ENCODE data around the gene GPR146. TPM values are rescaled to one million over a fixed set of nuclear protein-coding genes. Genes with fewer than 3 reads are reported as not detected.

The GPR146 gene
- total and polyA plus RNA-seq, 2 of the 13 experiments (the other 11 are each of a cell fraction or from before 2014, with no cell fraction given): 2.0 to 15.9 TPM

- TF ChIP-seq TBL1XR1 (IDR thresholded peaks at IDR 0.05; ENCODE audit: borderline replicate concordance, low read length, partially characterized antibody): no peak
- no peak for TF ChIP-seq ZNF44 (CRISPR knock-in tag; IDR thresholded peaks at IDR 0.05)
- no peak for TF ChIP-seq ZFYVE20 (CRISPR knock-in tag; IDR thresholded peaks at IDR 0.05; ENCODE audit: borderline replicate concordance, low read depth)
- TF ChIP-seq TCF7L2 (IDR thresholded peaks at IDR 0.05; ENCODE audit: low read depth, low read length): no peak
- no peak for TF ChIP-seq SRY (CRISPR knock-in tag; IDR thresholded peaks at IDR 0.05)
- TF ChIP-seq, protein P1, sequence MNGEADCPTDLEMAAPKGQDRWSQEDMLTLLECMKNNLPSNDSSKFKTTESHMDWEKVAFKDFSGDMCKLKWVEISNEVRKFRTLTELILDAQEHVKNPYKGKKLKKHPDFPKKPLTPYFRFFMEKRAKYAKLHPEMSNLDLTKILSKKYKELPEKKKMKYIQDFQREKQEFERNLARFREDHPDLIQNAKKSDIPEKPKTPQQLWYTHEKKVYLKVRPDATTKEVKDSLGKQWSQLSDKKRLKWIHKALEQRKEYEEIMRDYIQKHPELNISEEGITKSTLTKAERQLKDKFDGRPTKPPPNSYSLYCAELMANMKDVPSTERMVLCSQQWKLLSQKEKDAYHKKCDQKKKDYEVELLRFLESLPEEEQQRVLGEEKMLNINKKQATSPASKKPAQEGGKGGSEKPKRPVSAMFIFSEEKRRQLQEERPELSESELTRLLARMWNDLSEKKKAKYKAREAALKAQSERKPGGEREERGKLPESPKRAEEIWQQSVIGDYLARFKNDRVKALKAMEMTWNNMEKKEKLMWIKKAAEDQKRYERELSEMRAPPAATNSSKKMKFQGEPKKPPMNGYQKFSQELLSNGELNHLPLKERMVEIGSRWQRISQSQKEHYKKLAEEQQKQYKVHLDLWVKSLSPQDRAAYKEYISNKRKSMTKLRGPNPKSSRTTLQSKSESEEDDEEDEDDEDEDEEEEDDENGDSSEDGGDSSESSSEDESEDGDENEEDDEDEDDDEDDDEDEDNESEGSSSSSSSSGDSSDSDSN (CRISPR knock-in tag; IDR thresholded peaks at IDR 0.05): no peak
Measured at GRCh38 chr7:1022356-1022755, 22.0 kb upstream of the GPR146 start (continued).

- H3K79me2 ChIP-seq (ENCODE audit: insufficient read depth, low read length): peaks cover 15% of the 10 kb centered on the region
- in situ Hi-C loops (cut with HindIII; ENCODE audit: extremely low pct_ligation_motif_present, low pct_unique_long_range_greater_than_20kb): no loop called here
Measured at GRCh38 chr7:1022801-1023465, 21.4 kb upstream of the GPR146 start.

More at GRCh38 chr7:1022801-1023465, 21.4 kb upstream of the GPR146 start:
- Histone ChIP-seq H3K4me3 (replicated peaks in 1 of 3; ENCODE audit: insufficient read depth in 1 of 3, low read depth in 2 of 3, low read length in 3 of 3) (no peak overlapping the region), H3K27ac (ENCODE audit: extremely low read length, insufficient read depth, low read length) (no peak overlapping the region), H3K9me3 (ENCODE audit: low read length) (no peaks in the 10 kb centered on the region), H4K20me1 (ENCODE audit: insufficient read depth, low read length) (no peaks in the 10 kb centered on the region), H3K4me2 (ENCODE audit: low read depth, low read length) (no peak overlapping the region), H3K36me3 (replicated peaks in 1 of 2; ENCODE audit: control insufficient read depth in 1 of 2, insufficient read depth in 2 of 2, low read length in 2 of 2) (peaks cover 3 to 17% of the 10 kb centered on the region in 2 experiments; a peak in 4 of 5 replicates), H3K27me3 (ENCODE audit: control insufficient read depth in 1 of 2, insufficient read depth in 2 of 2, low read length in 2 of 2) (no peaks in the 10 kb centered on the region), H2AFZ (ENCODE audit: low read length) (no peak overlapping the region), H3K9ac (ENCODE audit: insufficient read depth, low read depth, low read length) (no peak overlapping the region), H3K4me1 (ENCODE audit: insufficient read depth, low read length) (peaks cover 20% of the 10 kb centered on the region)
- CTCF ChIA-PET (ENCODE audit: low intra/inter-chr PET ratio, low total read pairs): no interaction called here
- no peak for TF ChIP-seq ELF4 (CRISPR knock-in tag; IDR thresholded peaks at IDR 0.05; ENCODE audit: borderline replicate concordance)
- no peak for TF ChIP-seq HMGA1 (CRISPR knock-in tag; conservative IDR thresholded peaks at IDR 0.05)
- peak; percentile 31 for TF ChIP-seq AGO2 (optimal IDR thresholded peaks at IDR 0.05; ENCODE audit: low read depth, low read length)
- TF ChIP-seq NR2F1 (CRISPR knock-in tag; IDR thresholded peaks at IDR 0.05): no peak
- TF ChIP-seq NCOA1 (CRISPR knock-in tag; IDR thresholded peaks at IDR 0.05): no peak
- TF ChIP-seq, protein P2, sequence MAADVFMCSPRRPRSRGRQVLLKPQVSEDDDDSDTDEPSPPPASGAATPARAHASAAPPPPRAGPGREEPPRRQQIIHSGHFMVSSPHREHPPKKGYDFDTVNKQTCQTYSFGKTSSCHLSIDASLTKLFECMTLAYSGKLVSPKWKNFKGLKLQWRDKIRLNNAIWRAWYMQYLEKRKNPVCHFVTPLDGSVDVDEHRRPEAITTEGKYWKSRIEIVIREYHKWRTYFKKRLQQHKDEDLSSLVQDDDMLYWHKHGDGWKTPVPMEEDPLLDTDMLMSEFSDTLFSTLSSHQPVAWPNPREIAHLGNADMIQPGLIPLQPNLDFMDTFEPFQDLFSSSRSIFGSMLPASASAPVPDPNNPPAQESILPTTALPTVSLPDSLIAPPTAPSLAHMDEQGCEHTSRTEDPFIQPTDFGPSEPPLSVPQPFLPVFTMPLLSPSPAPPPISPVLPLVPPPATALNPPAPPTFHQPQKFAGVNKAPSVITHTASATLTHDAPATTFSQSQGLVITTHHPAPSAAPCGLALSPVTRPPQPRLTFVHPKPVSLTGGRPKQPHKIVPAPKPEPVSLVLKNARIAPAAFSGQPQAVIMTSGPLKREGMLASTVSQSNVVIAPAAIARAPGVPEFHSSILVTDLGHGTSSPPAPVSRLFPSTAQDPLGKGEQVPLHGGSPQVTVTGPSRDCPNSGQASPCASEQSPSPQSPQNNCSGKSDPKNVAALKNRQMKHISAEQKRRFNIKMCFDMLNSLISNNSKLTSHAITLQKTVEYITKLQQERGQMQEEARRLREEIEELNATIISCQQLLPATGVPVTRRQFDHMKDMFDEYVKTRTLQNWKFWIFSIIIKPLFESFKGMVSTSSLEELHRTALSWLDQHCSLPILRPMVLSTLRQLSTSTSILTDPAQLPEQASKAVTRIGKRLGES (CRISPR knock-in tag; IDR thresholded peaks at IDR 0.05; ENCODE audit: borderline replicate concordance): no peak
- no peak for TF ChIP-seq TCF7 (IDR thresholded peaks at IDR 0.05; ENCODE audit: low read depth)
- 0 out of 2 replicates have a peak, but pooled peaks have one; percentile 20 for TF ChIP-seq RBFOX2 (IDR thresholded peaks at IDR 0.05; ENCODE audit: low read depth, low read length)
- no peak for TF ChIP-seq HDAC2 (CRISPR knock-in tag; IDR thresholded peaks at IDR 0.05)
- ATAC-seq (no peak), FAIRE-seq (no peak), DNase-seq (ENCODE audit: low spot score) (no peak)
- WGBS (ENCODE audit: low lambda C conversion rate): 97% methylated on average over 33 of the region's 45 CpGs
- intact Hi-C loops (cut with micrococcal nuclease; ENCODE audit: unreplicated experiment): no loop called here
- POLR2A ChIA-PET: no interaction called here
- no TSS peak for BruUV-seq (replicated peaks)

Measured in HepG2 (cell line).